ENCODE data around the gene CCDC181. TPM values are rescaled to one million over a fixed set of nuclear protein-coding genes. Genes with fewer than 3 reads are reported as not detected.

The CCDC181 gene
- 1 to 10 TPM in 1 of 4 donors, under 1 TPM in 3; 0.19 to 1.1 (median 0.43) TPM for total RNA-seq

DNA sequence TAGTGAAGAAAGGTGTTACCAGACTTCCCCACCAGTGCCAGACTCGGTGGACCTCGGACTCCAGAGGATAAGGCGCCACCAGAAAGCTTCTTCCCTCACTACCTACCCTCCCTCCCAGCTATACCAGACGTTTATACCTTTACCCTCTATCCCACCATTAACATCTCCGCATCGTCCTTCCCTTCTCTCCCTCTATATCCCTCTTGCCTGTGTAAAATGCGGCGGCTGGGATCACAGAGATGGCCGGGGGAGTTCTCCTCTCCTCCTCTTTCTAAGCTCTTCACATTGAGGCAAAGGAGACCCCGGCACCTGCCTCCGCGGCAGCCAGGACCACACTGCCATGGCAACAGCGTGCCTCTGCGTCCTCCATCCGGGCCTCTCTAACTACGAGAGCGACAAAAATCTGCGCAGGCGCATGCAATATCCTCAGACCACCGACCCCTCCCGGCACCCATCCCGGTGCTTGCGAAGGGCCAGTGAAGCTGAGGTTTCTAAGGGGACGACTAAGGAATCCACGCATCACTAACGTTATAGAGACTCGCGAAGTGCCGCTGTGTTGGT, at the start of gene CCDC181:
Gene CCDC181, minus strand, starts transcription at position 394 of the 561 bp plus-strand sequence. CDS start 2,547 bp downstream, outside the sequence.
- TF ChIP-seq CTCF (IDR thresholded peaks at IDR 0.05) = no peak
- DNase-seq (ENCODE audit: low spot score) (no peak), ATAC-seq (ENCODE audit: low FRiP score) (no peak)

DNA sequence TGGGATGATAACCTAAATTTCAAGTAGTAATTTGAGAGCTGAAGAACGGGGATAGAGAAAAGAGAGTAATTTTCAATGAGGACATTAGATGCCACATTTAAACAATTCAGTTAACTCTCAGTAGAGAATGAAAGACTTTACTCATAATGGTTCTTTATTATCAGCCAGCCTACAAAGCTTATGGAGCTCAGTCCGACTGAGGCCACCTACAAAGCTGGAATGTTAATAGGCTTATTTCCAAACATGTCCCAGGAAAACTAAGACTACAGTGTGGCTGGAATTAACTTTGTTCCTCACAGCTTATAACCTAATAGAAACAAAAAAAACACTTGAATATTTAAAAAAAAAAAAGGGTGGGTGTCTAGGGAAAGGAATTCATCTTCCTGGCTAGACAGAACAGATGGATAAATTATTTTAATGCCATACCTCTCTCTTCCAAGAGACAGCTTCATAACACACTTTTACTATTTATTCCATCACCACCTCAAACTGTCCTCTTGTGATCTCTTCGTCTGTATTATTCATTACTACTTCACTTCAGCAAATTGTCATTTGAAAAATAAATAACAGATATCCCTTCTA, 48.6 kb upstream of the CCDC181 start:
- TF ChIP-seq CTCF (IDR thresholded peaks at IDR 0.05) = no peak
- no peak for ATAC-seq (ENCODE audit: low FRiP score)
- DNase-seq (ENCODE audit: low spot score) = no peak

- DNase-seq (ENCODE audit: low spot score) (no peak), ATAC-seq (ENCODE audit: low FRiP score) (no peak)
- no peak for TF ChIP-seq CTCF (IDR thresholded peaks at IDR 0.05)
These were observed 47.2 kb upstream of the CCDC181 start for GRCh38 chr1:169474302-169474995.

GRCh38 chr1:169473347-169473746, 46.1 kb upstream of the CCDC181 start:
- ATAC-seq (ENCODE audit: low FRiP score) = no peak

DNA sequence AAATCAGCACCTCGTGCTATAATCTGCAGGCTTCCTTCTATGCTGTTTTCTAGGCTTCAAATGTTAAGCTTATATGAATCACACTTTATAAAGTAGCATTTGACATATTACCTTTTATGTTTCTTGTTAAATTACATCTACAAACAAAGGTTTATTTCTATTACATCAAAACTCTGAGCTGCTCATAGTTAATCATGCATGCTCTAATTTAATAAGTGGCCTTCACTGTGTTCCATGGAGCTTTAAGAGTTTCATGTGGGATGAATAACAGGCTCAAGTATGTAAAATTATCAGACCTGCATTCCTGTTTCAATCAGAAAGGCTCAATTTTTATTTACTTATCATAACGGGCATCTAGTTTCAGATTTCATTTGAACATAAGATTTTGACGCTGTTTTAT, 45.5 kb upstream of the CCDC181 start:
- DNase-seq (ENCODE audit: low spot score) (no peak), ATAC-seq (ENCODE audit: low FRiP score) (no peak)
- no peak for TF ChIP-seq CTCF (IDR thresholded peaks at IDR 0.05)

More at GRCh38 chr1:169473347-169473746, 46.1 kb upstream of the CCDC181 start:
- no peak for DNase-seq (ENCODE audit: low spot score)
- no peak for TF ChIP-seq CTCF (IDR thresholded peaks at IDR 0.05)

- no peak for ATAC-seq (ENCODE audit: low FRiP score)
- no peak for TF ChIP-seq CTCF (IDR thresholded peaks at IDR 0.05)
These were observed 41.7 kb upstream of the CCDC181 start for GRCh38 chr1:169468982-169469381.

More at GRCh38 chr1:169468982-169469381, 41.7 kb upstream of the CCDC181 start:
- DNase-seq (ENCODE audit: low spot score) = no peak
